HCT116 (cell line): ENCODE results near the gene TARS3. TPM values are rescaled to one million over a fixed set of nuclear protein-coding genes. Genes with fewer than 3 reads are reported as not detected.

Source experiments
- ATAC-seq: fragments of 200-7000 bp; cut with Tn5 transposase; 2 replicates; pipeline ENCODE4 v1.9.1; 2020; ENCODE audit warnings: mild to moderate bottlenecking, moderate library complexity
- BruUV-seq: library from RNA; stranded (reverse); fragments of 400-500 nt; replicated peaks from 2 replicates; lab custom pipeline; 2021; lab: Mats Ljungman, UMichigan
- CTCF ChIA-PET: fragments of 300-600 bp; sonication (Branson Sonifier 250); formaldehyde crosslinking; loops from one replicate; lab custom pipeline; 2021; ENCODE audit warnings: antibody characterized with exemption; lab: Charles Lee
- POLR2A ChIA-PET: fragments of 300-600, 350-600 bp; sonication (Branson Sonifier 250); formaldehyde crosslinking; loops from one replicate; lab custom pipeline; 2021; ENCODE audit warnings: antibody characterized with exemption; lab: Charles Lee
- RAD21 ChIA-PET, 2 experiments: fragments of 300-600 bp; sonication (Branson Sonifier 250); formaldehyde crosslinking; loops; one replicate each; lab custom pipeline; 2023; ENCODE audit warnings: low total read pairs in 2 of 2; ENCODE audit not compliant: uncharacterized antibody in 2 of 2, unreplicated experiment in 2 of 2, low non-redundant PET in 1 of 2; lab: Charles Lee
- DNase-seq: peaks from one replicate; pipeline ENCODE4 v3.0.0-alpha.2; 2010; ENCODE audit warnings: low read depth, low spot score
- H2AFZ ChIP-seq: fragments of 200-600 bp; shearing (Covaris generic), sonication (generic); 2 replicates; pipeline ENCODE4 v1.6.1; 2017; ENCODE audit warnings: low read depth, mixed run types, mixed read lengths, antibody characterized with exemption, low read length; ENCODE audit not compliant: poor library complexity, severe bottlenecking
- H3K27ac ChIP-seq: 2 replicates; pipeline ENCODE4 v1.5.1; 2012; ENCODE audit warnings: low read depth, low read length
- H3K27me3 ChIP-seq: fragments of 200-600 bp; sonication (generic); 2 replicates; pipeline ENCODE4 v1.6.1; 2016; ENCODE audit warnings: mixed run types, low read length, mixed read lengths; ENCODE audit not compliant: insufficient read depth
- H3K36me3 ChIP-seq, 2 experiments: fragments of 200-500 bp in 1 of 2; fragments of 200-600 bp in 1 of 2; sonication (Bioruptor generic) in 1 of 2; sonication (generic) in 1 of 2; 2 replicates each; pipeline versions ENCODE4 v1.5.1 to v1.6.1; 2014 to 2016; ENCODE audit warnings: low read length in 2 of 2, inconsistent platforms in 1 of 2, mixed read lengths in 1 of 2, mixed run types in 1 of 2; ENCODE audit not compliant: insufficient read depth in 2 of 2, control insufficient read depth in 1 of 2
- H3K4me1 ChIP-seq, 2 experiments: fragments of 200-600 bp in 1 of 2; sonication (generic) in 1 of 2; 2 replicates each; pipeline versions ENCODE4 v1.5.1 to v1.6.1; 2012 to 2017; ENCODE audit warnings: low read length in 2 of 2, inconsistent platforms in 1 of 2, mild to moderate bottlenecking in 1 of 2, mixed read lengths in 1 of 2, mixed run types in 1 of 2, moderate library complexity in 1 of 2; ENCODE audit not compliant: insufficient read depth in 2 of 2, control insufficient read depth in 1 of 2
- H3K4me2 ChIP-seq: fragments of 200-600 bp; sonication (generic); 2 replicates; pipeline ENCODE4 v1.6.1; 2017; ENCODE audit warnings: mixed run types, low read length, mixed read lengths
- H3K4me3 ChIP-seq, 2 experiments: fragments of 200-600 bp in 1 of 2; sonication (generic) in 1 of 2; replicated peaks in 1 of 2; 2 replicates each; pipeline ENCODE4 v1.5.1; 2011 to 2016; ENCODE audit warnings: low read length in 2 of 2, control low read depth in 1 of 2, low read depth in 1 of 2, mild to moderate bottlenecking in 1 of 2, mixed read lengths in 1 of 2, mixed run types in 1 of 2
- H3K79me2 ChIP-seq: fragments of 200-600 bp; sonication (generic); 2 replicates; pipeline ENCODE4 v1.6.1; 2017; ENCODE audit warnings: mild to moderate bottlenecking, mixed run types, low read length, moderate library complexity, mixed read lengths; ENCODE audit not compliant: insufficient read depth
- H3K9ac ChIP-seq: fragments of 200-600 bp; sonication (generic); 2 replicates; pipeline ENCODE4 v1.6.1; 2016; ENCODE audit warnings: low read length, mixed read lengths
- H3K9me2 ChIP-seq: fragments of 200-600 bp; sonication (generic), shearing (Covaris generic); 2 replicates; pipeline ENCODE4 v1.6.1; 2017; ENCODE audit warnings: mixed run types, mild to moderate bottlenecking, moderate library complexity; ENCODE audit not compliant: insufficient read depth
- H3K9me3 ChIP-seq, 2 experiments: fragments of 200-500 bp in 1 of 2; fragments of 200-600 bp in 1 of 2; sonication (Bioruptor generic) in 1 of 2; sonication (generic) in 1 of 2; 2 replicates each; pipeline ENCODE4 v1.6.1; 2014 to 2017; ENCODE audit warnings: low read length in 2 of 2, mixed read lengths in 2 of 2, inconsistent platforms in 1 of 2, low read depth in 1 of 2, mild to moderate bottlenecking in 1 of 2, mixed run types in 1 of 2, moderate library complexity in 1 of 2; ENCODE audit not compliant: control insufficient read depth in 1 of 2, insufficient read depth in 1 of 2
- H4K20me1 ChIP-seq: fragments of 200-600 bp; sonication (generic), shearing (Covaris generic); 2 replicates; pipeline ENCODE4 v1.6.1; 2017; ENCODE audit warnings: mixed run types, mild to moderate bottlenecking, moderate library complexity; ENCODE audit not compliant: insufficient read depth
- CBX3 ChIP-seq: IDR thresholded peaks from 2 replicates; pipeline ENCODE4 v1.6.1; 2012; ENCODE audit warnings: low read depth
- CEBPB ChIP-seq: IDR thresholded peaks from 2 replicates; pipeline ENCODE4 v1.6.1; 2012; ENCODE audit warnings: low read depth
- ELF1 ChIP-seq: IDR thresholded peaks from 2 replicates; pipeline ENCODE4 v1.6.1; 2012; ENCODE audit warnings: low read depth, borderline replicate concordance
- FOSL1 ChIP-seq: IDR thresholded peaks from 2 replicates; pipeline ENCODE4 v1.6.1; 2012; ENCODE audit warnings: low read depth
- JUND ChIP-seq: IDR thresholded peaks from 2 replicates; pipeline ENCODE4 v1.6.1; 2012
- POLR2A ChIP-seq: IDR thresholded peaks from 2 replicates; pipeline ENCODE4 v1.7.0; 2011; ENCODE audit warnings: borderline replicate concordance; ENCODE audit not compliant: insufficient read depth, insufficient read length; ENCODE audit errors: extremely low read depth
- POLR2AphosphoS5 ChIP-seq: IDR thresholded peaks from 2 replicates; pipeline ENCODE4 v1.6.1; 2011; ENCODE audit warnings: mild to moderate bottlenecking, low read depth, low read length, moderate library complexity
- RAD21 ChIP-seq: IDR thresholded peaks from 2 replicates; pipeline ENCODE4 v1.6.1; 2012; ENCODE audit warnings: low read depth, mild to moderate bottlenecking
- SIN3A ChIP-seq: IDR thresholded peaks from 2 replicates; pipeline ENCODE4 v1.6.1; 2012; ENCODE audit warnings: low read depth
- SRF ChIP-seq: IDR thresholded peaks from 2 replicates; pipeline ENCODE4 v1.6.1; 2012; ENCODE audit warnings: low read depth
- TCF7L2 ChIP-seq: IDR thresholded peaks from 2 replicates; pipeline ENCODE4 v1.7.0; 2011; ENCODE audit warnings: borderline replicate concordance, inconsistent platforms; ENCODE audit not compliant: insufficient read depth, insufficient read length; ENCODE audit errors: extremely low read depth
- ZFX ChIP-seq: fragments of 450-650 bp; IDR thresholded peaks from 2 replicates; pipeline ENCODE4 v1.6.1; 2017
- intact Hi-C: fragments of 100-400 bp; cut with micrococcal nuclease; formaldehyde crosslinking; loops from 2 replicates; pipeline ENCODE4 v1.10.0; 2022
- total RNA-seq: library from RNA; stranded (reverse); gene quantifications from one replicate; pipeline ENCODE4 v1.2.1, GENCODE V29; 2021; ENCODE audit not compliant: unreplicated experiment
- TF ChIP-seq, protein P1 (sequence below), 3 experiments: fragments of 200-600 bp in 1 of 3; sonication (generic) in 1 of 3; IDR thresholded peaks in 2 of 3; conservative IDR thresholded peaks in 1 of 3; 2 replicates each; pipeline ENCODE4 v1.5.1; 2012 to 2017; ENCODE audit warnings: low read depth in 2 of 3, low read length in 2 of 3, antibody characterized with exemption in 1 of 3, borderline replicate concordance in 1 of 3, control low read depth in 1 of 3, mild to moderate bottlenecking in 1 of 3, mixed read lengths in 1 of 3, mixed run types in 1 of 3, moderate library complexity in 1 of 3; ENCODE audit not compliant: insufficient read depth in 1 of 3
- TF ChIP-seq, protein P2 (sequence below): IDR thresholded peaks from 2 replicates; pipeline ENCODE4 v1.6.1; 2012
- TF ChIP-seq, protein P3 (sequence below): IDR thresholded peaks from 2 replicates; pipeline ENCODE4 v1.6.1; 2011; ENCODE audit warnings: mild to moderate bottlenecking, low read length, moderate library complexity; ENCODE audit not compliant: insufficient replicate concordance; ENCODE audit errors: extremely low read depth

The TARS3 gene
- total RNA-seq, 1 experiment from 2014 or later, result 11.1 TPM

DNA sequence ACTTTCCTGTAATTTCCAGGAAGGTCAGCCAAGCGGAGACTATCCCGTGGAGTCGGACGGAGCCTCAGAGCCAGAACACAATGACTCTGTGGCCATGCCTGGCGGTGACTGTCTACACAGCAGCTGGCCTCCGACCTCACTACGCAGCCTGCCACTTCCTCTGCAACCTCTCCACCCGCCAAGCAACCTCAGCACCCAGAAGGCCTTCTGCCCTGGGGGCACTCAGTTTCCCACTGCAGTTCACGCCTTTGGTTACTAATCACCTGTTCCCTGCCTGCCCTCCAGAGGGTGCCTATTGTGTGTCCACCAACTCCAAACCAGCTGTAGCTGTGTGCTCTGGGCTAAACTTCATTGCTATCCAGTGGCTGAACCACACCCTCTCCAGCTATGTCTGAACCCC is 116.1 kb downstream of the TARS3 start (continued):
- TF ChIP-seq CBX3, result no peak
- no peak; the same call in 1 of the 2 replicates for TF ChIP-seq RAD21
- no peak for TF ChIP-seq ZFX
- no peak for TF ChIP-seq TCF7L2
- no peak for TF ChIP-seq SIN3A
- TF ChIP-seq CEBPB, result no peak
- no peak for TF ChIP-seq ELF1
- TF ChIP-seq, protein P1, sequence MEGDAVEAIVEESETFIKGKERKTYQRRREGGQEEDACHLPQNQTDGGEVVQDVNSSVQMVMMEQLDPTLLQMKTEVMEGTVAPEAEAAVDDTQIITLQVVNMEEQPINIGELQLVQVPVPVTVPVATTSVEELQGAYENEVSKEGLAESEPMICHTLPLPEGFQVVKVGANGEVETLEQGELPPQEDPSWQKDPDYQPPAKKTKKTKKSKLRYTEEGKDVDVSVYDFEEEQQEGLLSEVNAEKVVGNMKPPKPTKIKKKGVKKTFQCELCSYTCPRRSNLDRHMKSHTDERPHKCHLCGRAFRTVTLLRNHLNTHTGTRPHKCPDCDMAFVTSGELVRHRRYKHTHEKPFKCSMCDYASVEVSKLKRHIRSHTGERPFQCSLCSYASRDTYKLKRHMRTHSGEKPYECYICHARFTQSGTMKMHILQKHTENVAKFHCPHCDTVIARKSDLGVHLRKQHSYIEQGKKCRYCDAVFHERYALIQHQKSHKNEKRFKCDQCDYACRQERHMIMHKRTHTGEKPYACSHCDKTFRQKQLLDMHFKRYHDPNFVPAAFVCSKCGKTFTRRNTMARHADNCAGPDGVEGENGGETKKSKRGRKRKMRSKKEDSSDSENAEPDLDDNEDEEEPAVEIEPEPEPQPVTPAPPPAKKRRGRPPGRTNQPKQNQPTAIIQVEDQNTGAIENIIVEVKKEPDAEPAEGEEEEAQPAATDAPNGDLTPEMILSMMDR (IDR thresholded peaks at IDR 0.05 in 2 of 3, conservative IDR thresholded peaks at IDR 0.05 in 1 of 3; ENCODE audit: borderline replicate concordance in 1 of 3, insufficient read depth in 1 of 3, low read depth in 2 of 3, low read length in 2 of 3), result no peak
- TF ChIP-seq FOSL1, result no peak
- no peak for TF ChIP-seq JUND

DNA sequence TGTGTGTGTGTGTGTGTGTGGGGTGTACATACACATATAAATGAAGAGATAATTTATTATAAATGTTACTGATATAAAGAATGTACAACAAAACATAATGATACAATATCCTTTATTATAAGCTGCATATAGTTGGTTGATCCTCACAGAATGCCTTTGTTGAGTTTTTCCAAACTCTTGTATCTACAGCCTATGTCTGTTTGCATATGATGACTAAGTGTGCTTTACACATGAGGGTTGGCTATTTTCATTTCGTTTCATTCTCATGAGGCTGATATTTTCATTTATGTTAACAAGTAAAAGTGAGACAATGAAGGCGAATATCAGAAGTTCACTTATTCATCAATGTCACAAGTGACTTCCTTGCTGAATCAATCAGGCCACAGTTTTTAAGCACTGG is 117.2 kb downstream of the TARS3 start:
- Histone ChIP-seq H3K9me3 (no peaks in the 10 kb centered on the region), H3K4me3 (no peak overlapping the region), H3K36me3 (no peaks in the 10 kb centered on the region), H3K4me2 (no peak overlapping the region), H3K4me1 (peaks cover 0 to 3% of the 10 kb centered on the region in 2 experiments; a peak in 1 of 4 replicates), H3K27ac (no peak overlapping the region), H4K20me1 (no peaks in the 10 kb centered on the region), H3K9ac (no peak overlapping the region), H3K79me2 (no peaks in the 10 kb centered on the region), H2AFZ (no peak overlapping the region), H3K27me3 (no peaks in the 10 kb centered on the region), H3K9me2 (no peaks in the 10 kb centered on the region)
- ATAC-seq (no peak), DNase-seq (no peak)
- ChIA-PET RAD21 (no interaction called here), CTCF (no interaction called here), POLR2A (no interaction called here)
- TF ChIP-seq, protein P2, sequence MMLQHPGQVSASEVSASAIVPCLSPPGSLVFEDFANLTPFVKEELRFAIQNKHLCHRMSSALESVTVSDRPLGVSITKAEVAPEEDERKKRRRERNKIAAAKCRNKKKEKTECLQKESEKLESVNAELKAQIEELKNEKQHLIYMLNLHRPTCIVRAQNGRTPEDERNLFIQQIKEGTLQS, result no peak
- TF ChIP-seq POLR2A (no peak), POLR2AphosphoS5 (no peak), CEBPB (no peak), SRF (no peak)
- TF ChIP-seq, protein P1 (IDR thresholded peaks at IDR 0.05 in 2 of 3, conservative IDR thresholded peaks at IDR 0.05 in 1 of 3; ENCODE audit: borderline replicate concordance in 1 of 3, insufficient read depth in 1 of 3, low read depth in 2 of 3, low read length in 2 of 3), result no peak
- TF ChIP-seq, protein P3, sequence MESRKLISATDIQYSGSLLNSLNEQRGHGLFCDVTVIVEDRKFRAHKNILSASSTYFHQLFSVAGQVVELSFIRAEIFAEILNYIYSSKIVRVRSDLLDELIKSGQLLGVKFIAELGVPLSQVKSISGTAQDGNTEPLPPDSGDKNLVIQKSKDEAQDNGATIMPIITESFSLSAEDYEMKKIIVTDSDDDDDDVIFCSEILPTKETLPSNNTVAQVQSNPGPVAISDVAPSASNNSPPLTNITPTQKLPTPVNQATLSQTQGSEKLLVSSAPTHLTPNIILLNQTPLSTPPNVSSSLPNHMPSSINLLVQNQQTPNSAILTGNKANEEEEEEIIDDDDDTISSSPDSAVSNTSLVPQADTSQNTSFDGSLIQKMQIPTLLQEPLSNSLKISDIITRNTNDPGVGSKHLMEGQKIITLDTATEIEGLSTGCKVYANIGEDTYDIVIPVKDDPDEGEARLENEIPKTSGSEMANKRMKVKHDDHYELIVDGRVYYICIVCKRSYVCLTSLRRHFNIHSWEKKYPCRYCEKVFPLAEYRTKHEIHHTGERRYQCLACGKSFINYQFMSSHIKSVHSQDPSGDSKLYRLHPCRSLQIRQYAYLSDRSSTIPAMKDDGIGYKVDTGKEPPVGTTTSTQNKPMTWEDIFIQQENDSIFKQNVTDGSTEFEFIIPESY, result no peak
- BruUV-seq, result no TSS peak
- intact Hi-C loops, result no loop called here
